SK-N-SH (cell line): ENCODE data around the gene TMEM88. TPM values are rescaled to one million over a fixed set of nuclear protein-coding genes. Genes with fewer than 3 reads are reported as not detected.

Source experiments
- CTCF ChIA-PET: fragments of 300-600, 350-600 bp; formaldehyde crosslinking; extraction: SDS; loops from one replicate; lab custom pipeline; 2021; lab: Yijun Ruan, JAX
- POLR2A ChIA-PET: fragments of 350-600 bp; sonication (Branson Sonifier 250); formaldehyde crosslinking; extraction: SDS; loops from one replicate; lab custom pipeline; 2020; ENCODE audit warnings: antibody characterized with exemption, inconsistent platforms; lab: Yijun Ruan, JAX
- DNase-seq: peaks from one replicate; pipeline ENCODE4 v3.0.0; 2012
- H2AFZ ChIP-seq: fragments of 200-600 bp; sonication (generic); 2 replicates; pipeline ENCODE4 v1.8.1; 2016; ENCODE audit warnings: antibody characterized with exemption, mild to moderate bottlenecking, low read depth
- H3F3A ChIP-seq: fragments of 200-600 bp; sonication (generic); replicated peaks from 2 replicates; pipeline ENCODE3; 2016; ENCODE audit warnings: antibody characterized with exemption, mild to moderate bottlenecking; ENCODE audit not compliant: insufficient read depth
- H3K27ac ChIP-seq, 2 experiments: fragments of 200-500 bp in 1 of 2; fragments of 200-600 bp in 1 of 2; sonication (Bioruptor generic) in 1 of 2; sonication (generic), shearing (Covaris generic) in 1 of 2; 2 replicates each; pipeline versions ENCODE4 v1.5.1 to v1.6.1; 2014 to 2016; ENCODE audit warnings: low read depth in 2 of 2, inconsistent platforms in 1 of 2, low read length in 1 of 2, mild to moderate bottlenecking in 1 of 2, mixed read lengths in 1 of 2
- H3K27me3 ChIP-seq: fragments of 200-600 bp; sonication (generic), shearing (Covaris generic); 2 replicates; pipeline ENCODE4 v1.6.1; 2016; ENCODE audit warnings: mixed run types; ENCODE audit not compliant: insufficient read depth
- H3K36me3 ChIP-seq, 2 experiments: fragments of 200-500 bp in 1 of 2; fragments of 200-600 bp in 1 of 2; sonication (Bioruptor generic) in 1 of 2; sonication (generic) in 1 of 2; replicated peaks in 1 of 2; 2 replicates each; pipeline versions ENCODE3 to v1.5.1; 2014 to 2016; ENCODE audit warnings: low read length in 1 of 2, mild to moderate bottlenecking in 1 of 2; ENCODE audit not compliant: insufficient read depth in 2 of 2, control insufficient read depth in 1 of 2
- H3K4me1 ChIP-seq, 2 experiments: fragments of 200-500 bp in 1 of 2; fragments of 200-600 bp in 1 of 2; sonication (Bioruptor generic) in 1 of 2; sonication (generic), shearing (Covaris generic) in 1 of 2; 2 replicates each; pipeline versions ENCODE4 v1.5.1 to v1.6.1; 2014 to 2016; ENCODE audit warnings: low read depth in 1 of 2, low read length in 1 of 2, mixed run types in 1 of 2; ENCODE audit not compliant: insufficient read depth in 2 of 2, control insufficient read depth in 1 of 2
- H3K4me2 ChIP-seq: fragments of 200-600 bp; sonication (generic), shearing (Covaris generic); 2 replicates; pipeline ENCODE4 v1.6.1; 2017; ENCODE audit warnings: mixed run types
- H3K4me3 ChIP-seq, 2 experiments: fragments of 200-500 bp in 1 of 2; fragments of 200-600 bp in 1 of 2; sonication (Bioruptor generic) in 1 of 2; sonication (generic), shearing (Covaris generic) in 1 of 2; 2 replicates each; pipeline versions ENCODE4 v1.5.1 to v1.8.1; 2014 to 2016; ENCODE audit warnings: low read depth in 2 of 2, inconsistent platforms in 1 of 2, low read length in 1 of 2, mild to moderate bottlenecking in 1 of 2, mixed read lengths in 1 of 2, moderate library complexity in 1 of 2
- H3K79me2 ChIP-seq: fragments of 200-600 bp; sonication (generic); 2 replicates; pipeline ENCODE4 v1.8.1; 2017; ENCODE audit warnings: mild to moderate bottlenecking; ENCODE audit not compliant: insufficient read depth
- H3K9ac ChIP-seq: fragments of 200-600 bp; sonication (generic); 2 replicates; pipeline ENCODE4 v1.6.1; 2017; ENCODE audit warnings: mixed run types
- H3K9me2 ChIP-seq: fragments of 200-600 bp; sonication (generic); 2 replicates; pipeline ENCODE4 v1.6.1; 2017; ENCODE audit warnings: mixed run types
- H3K9me3 ChIP-seq: fragments of 200-600 bp; sonication (generic); 2 replicates; pipeline ENCODE4 v1.6.1; 2017; ENCODE audit warnings: mixed run types, mild to moderate bottlenecking, moderate library complexity
- H4K20me1 ChIP-seq: fragments of 200-600 bp; sonication (generic); 2 replicates; pipeline ENCODE4 v1.6.1; 2017; ENCODE audit warnings: mild to moderate bottlenecking, mixed run types; ENCODE audit not compliant: insufficient read depth
- CHD2 ChIP-seq: fragments of 150-350 bp; IDR thresholded peaks from 2 replicates; pipeline ENCODE4 v1.6.1; 2018; ENCODE audit warnings: low read length; ENCODE audit not compliant: partially characterized antibody
- EP300 ChIP-seq, 2 experiments: IDR thresholded peaks; 2 replicates each; pipeline versions ENCODE4 v1.4.0 to v1.6.1; 2012; ENCODE audit warnings: borderline replicate concordance in 1 of 2, low read depth in 1 of 2, low read length in 1 of 2
- FOSL2 ChIP-seq: IDR thresholded peaks from 2 replicates; pipeline ENCODE4 v1.4.0; 2012; ENCODE audit warnings: low read depth, mild to moderate bottlenecking, moderate library complexity, borderline replicate concordance
- FOXJ3 ChIP-seq: sonication (generic); formaldehyde crosslinking; IDR thresholded peaks from 2 replicates; pipeline ENCODE4 v1.5.1; 2020; ENCODE audit warnings: mild to moderate bottlenecking, missing genetic modification reagents
- FOXM1 ChIP-seq: IDR thresholded peaks from 2 replicates; pipeline ENCODE4 v1.4.0; 2012; ENCODE audit warnings: low read depth, mild to moderate bottlenecking
- GABPA ChIP-seq: IDR thresholded peaks from 2 replicates; pipeline ENCODE4 v1.4.0; 2012; ENCODE audit warnings: low read depth, mild to moderate bottlenecking
- IRF3 ChIP-seq: fragments of 150-350 bp; IDR thresholded peaks from 2 replicates; pipeline ENCODE4 v1.6.1; 2016; ENCODE audit warnings: mild to moderate bottlenecking, low read depth, low read length
- MAX ChIP-seq: IDR thresholded peaks from 2 replicates; pipeline ENCODE4 v1.4.0; 2012; ENCODE audit warnings: low read depth
- MXI1 ChIP-seq: IDR thresholded peaks from 2 replicates; pipeline ENCODE4 v1.6.1; 2012; ENCODE audit warnings: mild to moderate bottlenecking, low read depth, low read length, improper control_type of control experiment
- NRF1 ChIP-seq: IDR thresholded peaks from 2 replicates; pipeline ENCODE4 v1.6.1; 2012; ENCODE audit warnings: low read depth, mild to moderate bottlenecking, low read length
- PBX3 ChIP-seq: IDR thresholded peaks from 2 replicates; pipeline ENCODE4; 2012
- POLR2AphosphoS5 ChIP-seq: IDR thresholded peaks from 2 replicates; pipeline ENCODE4 v1.6.1; 2012; ENCODE audit warnings: low read depth, low read length
- RAD21 ChIP-seq: IDR thresholded peaks from 2 replicates; pipeline ENCODE4 v1.6.1; 2012; ENCODE audit warnings: mild to moderate bottlenecking, low read length
- RCOR1 ChIP-seq: fragments of 150-350 bp; IDR thresholded peaks from 2 replicates; pipeline ENCODE4 v1.6.1; 2017; ENCODE audit warnings: antibody characterized with exemption, low read length
- REST ChIP-seq: IDR thresholded peaks from 2 replicates; pipeline ENCODE4 v1.6.1; 2012; ENCODE audit warnings: mild to moderate bottlenecking, low read depth, low read length, moderate library complexity
- RXRA ChIP-seq: IDR thresholded peaks from 2 replicates; pipeline ENCODE4 v1.4.0; 2012; ENCODE audit warnings: low read depth, mild to moderate bottlenecking, borderline replicate concordance
- SMC3 ChIP-seq: IDR thresholded peaks from 2 replicates; pipeline ENCODE4 v1.6.1; 2012; ENCODE audit warnings: low read depth, low read length, improper control_type of control experiment
- TAF1 ChIP-seq: IDR thresholded peaks from 2 replicates; pipeline ENCODE4 v1.6.1; 2012; ENCODE audit warnings: low read depth, mild to moderate bottlenecking, low read length, moderate library complexity, borderline replicate concordance
- USF1 ChIP-seq: IDR thresholded peaks from 2 replicates; pipeline ENCODE4 v1.4.0; 2012; ENCODE audit warnings: low read depth, borderline replicate concordance
- USF2 ChIP-seq: fragments of 150-350 bp; IDR thresholded peaks from 2 replicates; pipeline ENCODE4 v1.6.1; 2017; ENCODE audit warnings: antibody characterized with exemption, low read length, low read depth, borderline replicate concordance
- YY1 ChIP-seq: IDR thresholded peaks from 2 replicates; pipeline ENCODE4 v1.4.0; 2012; ENCODE audit warnings: low read depth, mild to moderate bottlenecking
- WGBS: methylation state at CpG from one replicate; pipeline ENCODE4 v1.1.6; 2017; ENCODE audit warnings: low lambda C conversion rate; 5-methylcytosine and 5-hydroxymethylcytosine counted together
- polyA plus RNA-seq, 3 experiments: library from polyadenylated mRNA; depleted of rRNA; stranded (reverse); fragments of >200 nt; gene quantifications; 2 replicates each; pipeline ENCODE4 v1.2.3, GENCODE V29; 2012

TMEM88 gene
- polyA plus RNA-seq, 1 of the 3 experiments (the other 2 are of a cell fraction) = 1.2 TPM

- Histone ChIP-seq H3K27me3 (peaks cover 7% of the 10 kb centered on the region; the same call in 1 of the 2 replicates), H3K79me2 (peaks cover 33% of the 10 kb centered on the region), H3K9me2 (no peaks in the 10 kb centered on the region), H3K9me3 (no peaks in the 10 kb centered on the region), H3K27ac (peak overlapping the region; percentile 98 to 99), H3K4me2 (peak overlapping the region; percentile 99), H3K4me1 (peaks cover 21 to 27% of the 10 kb centered on the region in 2 experiments), H3K4me3 (peak overlapping the region; percentile 90 to 97), H3F3A (peaks cover 25% of the 10 kb centered on the region), H3K36me3 (peaks cover 0 to 6% of the 10 kb centered on the region in 2 experiments), H4K20me1 (peaks cover 18% of the 10 kb centered on the region), H3K9ac (peak overlapping the region; percentile 99), H2AFZ (peak overlapping the region; percentile 94; the same call in 1 of the 2 replicates)
- CTCF ChIA-PET = interaction anchor here (0.6 to 6.5 kb wide), 32 partner anchors 9 to 246 kb away, joined by 3 to 79 read pairs (median 4); partner anchors contain the start of genes CYB5D1, DNAH2, NAA38 and TMEM88
- peak; percentile 92 for DNase-seq
- WGBS = under 1% methylated on average over 37 of the region's 69 CpGs
- POLR2A ChIA-PET = interaction anchor here (0.7 to 3.2 kb wide), 6 partner anchors 9 to 286 kb away, joined by 3 to 19 read pairs (median 4); partner anchors contain the start of genes CHD3, CYB5D1, NAA38 and TNFSF12
- peak; percentile 98 for TF ChIP-seq MXI1
- peak; percentile 28 for TF ChIP-seq POLR2AphosphoS5
- TF ChIP-seq NRF1 = peak; percentile 84
- no peak for TF ChIP-seq TAF1
- TF ChIP-seq RXRA = no peak
- peak; percentile 78 for TF ChIP-seq SMC3
- peak; percentile 50 for TF ChIP-seq RCOR1
- TF ChIP-seq MAX = peak; percentile 95
- TF ChIP-seq GABPA = no peak
- TF ChIP-seq USF1 = peak; percentile 35; the same call in 1 of the 2 replicates
- no peak for TF ChIP-seq FOSL2
- peak; percentile 56; the same call in 1 of the 2 replicates for TF ChIP-seq FOXJ3 (CRISPR knock-in tag)
- TF ChIP-seq CHD2 = peak; percentile 93
- no peak for TF ChIP-seq YY1
- TF ChIP-seq PBX3 = peak; percentile 53
- TF ChIP-seq IRF3 = peak; percentile 13; the same call in 1 of the 2 replicates
- no peak for TF ChIP-seq USF2
- no peak for TF ChIP-seq FOXM1
- no peak for TF ChIP-seq REST
- no peak; a peak in 2 of 4 replicates for TF ChIP-seq EP300 (IDR thresholded peaks at IDR 0.05; ENCODE audit: borderline replicate concordance in 1 of 2, low read depth in 1 of 2, low read length in 1 of 2)
- TF ChIP-seq RAD21 = peak; percentile 75
Measured at GRCh38 chr17:7834957-7835813, 19.7 kb upstream of the TMEM88 start.
